Activated CD4-positive, alpha-beta T cell treated with anti-CD3 and anti-CD28 coated beads, Interleukin-2, amount 50 U/mL, for 24 hours (primary cell): Measurements from ENCODE around the gene WDR18.
A peak's percentile ranks its signal among the peaks of the same experiment; 100 is the strongest.

Experiments
- DNase-seq, 2 donors: peaks; one replicate each; pipeline ENCODE4 v3.0.0-alpha.2; 2020; ENCODE audit warnings: low read depth in 1 of 2, low spot score in 1 of 2

The WDR18 gene

DNA sequence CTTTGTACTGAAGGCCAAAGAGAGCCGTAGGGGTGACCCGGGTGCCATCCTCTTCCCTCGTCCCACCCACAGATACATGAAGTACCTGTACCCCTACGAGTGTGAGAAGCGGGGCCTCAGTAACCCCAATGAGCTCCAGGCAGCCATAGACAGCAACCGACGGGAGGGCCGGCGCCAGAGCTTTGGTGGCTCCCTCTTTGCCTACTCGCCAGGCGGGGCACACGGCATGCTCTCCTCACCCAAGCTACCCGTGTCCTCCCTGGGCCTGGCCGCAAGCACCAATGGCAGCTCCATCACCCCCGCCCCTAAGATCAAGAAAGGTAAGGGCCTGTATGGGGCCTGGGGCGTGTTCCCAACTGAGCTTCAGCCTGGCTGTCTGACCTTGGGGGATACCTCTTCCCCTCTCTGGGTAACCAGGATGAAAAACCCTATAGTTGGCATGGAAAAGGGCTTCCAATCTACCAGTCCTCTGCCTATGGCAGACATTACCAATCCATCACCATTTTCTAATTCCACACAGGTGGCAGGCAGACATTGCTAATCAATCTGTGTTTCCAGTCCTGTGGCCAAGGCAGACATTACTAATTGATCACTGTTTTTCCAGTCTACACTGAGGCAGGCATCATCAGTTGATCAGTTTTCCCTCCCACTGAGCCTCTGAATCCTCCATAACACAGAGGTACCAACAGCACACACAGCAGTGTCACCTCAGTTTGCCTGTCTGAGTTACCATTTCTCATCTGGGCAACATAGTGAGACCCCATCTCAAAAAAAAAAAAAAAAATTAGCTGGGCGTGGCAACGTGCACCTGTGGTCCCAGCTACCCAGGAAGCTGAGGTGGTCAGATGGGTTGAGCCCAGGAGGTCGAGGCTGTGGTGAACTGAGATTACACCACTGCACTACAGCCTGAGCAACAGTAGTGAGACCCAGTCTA, 19.1 kb upstream of the WDR18 start:
- no peak for DNase-seq

DNA sequence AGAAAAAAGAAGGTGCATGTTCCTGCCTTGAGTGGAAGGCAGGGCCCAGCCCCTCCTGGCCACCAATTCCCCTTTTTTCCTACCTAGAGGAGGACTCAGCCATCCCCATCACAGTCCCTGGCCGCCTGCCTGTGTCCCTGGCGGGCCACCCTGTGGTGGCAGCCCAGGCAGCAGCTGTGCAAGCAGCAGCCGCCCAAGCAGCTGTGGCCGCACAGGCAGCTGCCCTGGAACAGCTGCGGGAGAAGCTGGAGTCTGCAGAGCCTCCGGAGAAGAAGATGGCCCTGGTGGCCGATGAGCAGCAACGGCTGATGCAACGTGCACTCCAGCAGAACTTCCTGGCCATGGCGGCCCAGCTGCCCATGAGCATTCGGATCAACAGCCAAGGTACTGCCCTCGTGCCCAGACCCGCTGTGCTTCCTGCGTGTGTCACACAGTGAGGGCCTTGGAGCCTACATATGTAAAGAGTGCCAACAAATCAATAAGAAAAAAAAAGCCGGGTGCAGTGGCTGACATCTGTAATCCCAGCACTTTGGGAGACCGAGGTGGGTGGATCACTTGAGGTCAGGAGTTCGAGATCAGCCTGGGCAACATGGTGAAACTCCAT, 17.6 kb upstream of the WDR18 start:
- no peak for DNase-seq

DNA sequence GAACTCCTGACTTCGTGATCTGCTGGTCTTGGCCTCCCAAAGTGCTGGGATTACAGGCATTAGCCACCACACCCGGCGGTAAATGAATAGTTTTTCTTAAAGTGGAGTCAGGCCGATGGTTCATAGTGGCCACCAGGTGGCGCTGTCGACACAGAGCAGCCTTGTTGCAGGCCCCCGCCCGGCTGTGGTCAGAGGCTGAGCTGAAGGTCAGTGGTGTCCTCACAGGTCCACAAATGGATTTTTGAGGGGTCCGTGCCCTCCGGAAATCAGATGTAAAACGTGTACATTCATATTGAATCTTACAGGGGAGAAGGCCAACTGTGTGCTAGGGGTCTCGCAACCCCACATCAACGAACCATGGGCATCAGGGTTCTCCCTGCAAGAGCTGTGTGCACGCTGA, 13.4 kb upstream of the WDR18 start:
- no peak for DNase-seq

DNA sequence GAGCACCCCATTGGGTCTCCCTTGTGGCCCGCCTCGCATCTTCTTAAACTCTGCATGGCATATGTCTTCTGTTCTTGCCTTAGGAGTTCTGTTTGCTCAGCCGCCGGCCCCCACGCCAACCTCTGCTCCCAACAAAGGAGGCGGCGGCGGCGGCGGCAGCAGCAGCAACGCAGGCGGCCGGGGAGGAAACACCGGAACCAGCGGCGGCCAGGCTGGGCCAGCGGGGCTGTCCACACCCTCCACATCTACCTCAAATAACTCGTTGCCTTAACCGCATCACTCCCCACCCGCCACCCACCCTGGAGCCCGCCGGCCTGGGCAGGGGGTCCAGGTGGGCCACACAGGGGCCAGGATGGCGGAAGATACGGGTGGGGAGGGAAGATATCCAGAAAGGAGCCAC, 12.3 kb upstream of the WDR18 start:
- no peak for DNase-seq

DNA sequence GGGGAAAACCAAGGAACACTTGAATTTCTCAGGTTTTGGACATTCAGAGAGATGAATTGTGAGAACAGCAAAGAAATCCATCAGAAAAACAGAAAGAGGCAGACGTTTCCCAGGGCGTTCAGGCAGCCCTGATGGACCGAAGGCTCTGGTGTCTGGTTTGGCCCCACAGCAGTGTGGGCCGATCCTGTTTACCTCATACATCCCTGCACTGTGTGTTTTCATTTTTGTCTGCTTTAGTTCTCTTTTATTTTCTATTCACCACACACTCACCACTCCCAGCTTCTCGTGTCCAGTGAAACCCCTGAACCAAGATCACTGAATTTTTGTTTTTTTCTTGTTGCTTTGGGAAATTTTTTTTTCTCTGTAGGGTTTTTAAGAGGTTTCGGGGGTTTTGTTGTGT, 11.9 kb upstream of the WDR18 start:
- DNase-seq: no peak

DNA sequence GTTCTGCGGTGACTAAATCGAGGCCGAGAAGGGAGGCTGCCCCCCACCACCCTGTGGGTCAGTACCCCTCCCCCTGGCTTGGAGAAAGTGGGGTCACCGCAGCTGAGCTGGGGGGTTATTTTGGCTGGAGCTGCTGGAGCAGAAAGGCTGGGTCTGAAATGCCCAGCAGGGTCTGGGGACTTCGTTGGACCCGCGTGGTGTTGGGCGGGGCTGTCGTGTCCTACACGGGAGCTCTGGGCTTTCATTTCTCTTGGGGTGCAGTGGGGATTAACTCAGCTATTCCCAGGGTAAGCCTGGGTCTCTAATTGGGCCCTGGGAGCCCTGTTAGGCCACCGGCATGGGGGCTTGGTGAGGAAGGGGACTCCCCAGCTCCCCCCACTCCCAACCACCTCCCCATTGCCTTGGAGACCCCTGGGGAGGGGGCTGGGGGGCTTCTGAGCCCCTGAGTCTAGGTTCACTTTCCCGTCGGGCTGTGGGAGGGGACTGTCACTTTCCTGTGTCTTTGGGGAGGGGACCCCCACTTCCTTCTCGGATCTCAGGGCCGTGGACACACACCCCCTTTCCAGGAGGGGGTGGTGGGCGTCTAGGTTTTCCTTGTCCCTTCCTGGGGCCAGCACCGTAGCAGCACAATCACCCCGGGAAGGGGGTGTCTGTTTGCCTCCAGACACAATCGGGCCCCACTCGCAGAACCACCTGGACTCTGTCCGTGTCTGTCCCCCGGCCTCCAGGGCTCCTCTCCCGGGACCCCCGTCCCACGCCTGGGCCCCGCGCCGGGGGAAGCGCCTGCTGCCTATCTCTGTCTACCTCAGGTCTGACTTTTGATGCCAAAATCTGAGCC, 10.2 kb upstream of the WDR18 start:
- DNase-seq: no peak

DNA sequence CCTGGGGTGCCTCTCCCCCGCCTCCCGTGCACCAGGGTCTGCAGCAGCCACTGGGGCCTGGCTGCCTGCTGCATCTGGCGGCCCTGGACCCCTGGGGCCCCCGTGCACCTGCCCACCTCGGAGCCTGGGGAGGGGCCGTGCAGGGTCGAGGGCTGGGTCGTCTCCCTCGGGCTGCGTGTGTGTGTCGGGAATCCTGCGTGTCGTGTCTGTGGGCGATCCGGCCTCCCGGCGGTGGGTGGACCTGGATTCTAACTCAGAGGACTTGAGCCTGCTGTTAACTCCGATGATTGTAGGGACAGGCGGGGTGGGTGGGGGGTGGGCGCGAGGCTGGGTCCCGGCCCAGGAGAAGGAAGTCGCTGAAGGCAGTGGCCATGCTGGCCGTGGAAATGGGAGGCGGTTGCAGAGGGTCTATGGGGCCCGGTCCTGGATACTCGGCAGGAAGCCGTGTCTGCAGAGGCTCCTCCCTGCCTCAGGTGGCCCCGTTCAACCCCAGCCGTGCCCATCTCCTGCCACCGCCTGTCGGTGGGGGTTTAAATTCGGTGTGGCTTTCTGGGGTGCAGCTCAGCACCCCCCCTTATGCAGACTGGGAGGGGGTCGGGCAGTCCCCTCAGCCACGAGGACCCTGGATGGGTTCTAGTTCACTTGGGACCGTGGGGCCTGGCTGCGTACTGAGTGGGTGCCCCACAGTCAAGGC, 9.4 kb upstream of the WDR18 start:
- DNase-seq: no peak

DNA sequence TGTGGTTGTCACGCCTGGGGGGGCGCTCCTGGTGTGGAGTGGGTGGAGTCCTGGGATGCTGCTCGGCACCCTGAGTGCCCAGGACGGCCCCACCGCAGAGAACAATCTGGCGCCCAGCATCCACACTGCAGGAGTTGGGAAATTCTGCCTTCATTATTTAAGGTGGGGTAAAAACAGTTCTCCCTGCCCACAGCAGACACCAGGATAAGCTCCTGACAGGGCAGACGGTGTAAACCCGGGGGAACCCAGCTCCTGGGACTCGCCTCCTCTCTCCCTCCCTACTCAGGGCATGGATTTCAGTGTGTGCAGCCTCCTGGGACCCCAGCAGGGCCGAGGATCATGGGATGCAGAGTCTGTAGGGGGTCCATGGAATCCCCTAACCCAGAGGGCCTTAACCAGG, 7.7 kb upstream of the WDR18 start:
- no peak for DNase-seq

DNA sequence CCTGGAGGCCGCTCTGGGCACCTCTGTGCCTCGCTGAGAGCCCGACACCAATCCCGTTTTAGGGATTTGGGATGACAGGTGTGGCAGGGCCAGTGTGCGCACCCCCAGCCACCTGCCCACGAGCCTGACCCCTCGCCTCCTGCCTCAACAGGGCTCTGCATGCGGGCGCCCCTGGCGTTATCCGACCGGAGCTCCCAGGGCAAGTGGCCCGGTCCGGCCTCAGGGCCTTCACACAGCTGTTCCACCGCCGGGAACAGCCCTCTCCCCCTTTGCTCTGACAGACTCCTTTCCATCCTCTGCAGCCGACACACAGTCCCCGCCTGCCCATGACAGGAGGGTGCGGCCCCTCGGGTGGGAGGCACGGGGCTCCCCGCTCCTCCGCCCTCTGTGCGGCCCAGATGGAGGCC, 7.1 kb upstream of the WDR18 start:
- DNase-seq: no peak

DNA sequence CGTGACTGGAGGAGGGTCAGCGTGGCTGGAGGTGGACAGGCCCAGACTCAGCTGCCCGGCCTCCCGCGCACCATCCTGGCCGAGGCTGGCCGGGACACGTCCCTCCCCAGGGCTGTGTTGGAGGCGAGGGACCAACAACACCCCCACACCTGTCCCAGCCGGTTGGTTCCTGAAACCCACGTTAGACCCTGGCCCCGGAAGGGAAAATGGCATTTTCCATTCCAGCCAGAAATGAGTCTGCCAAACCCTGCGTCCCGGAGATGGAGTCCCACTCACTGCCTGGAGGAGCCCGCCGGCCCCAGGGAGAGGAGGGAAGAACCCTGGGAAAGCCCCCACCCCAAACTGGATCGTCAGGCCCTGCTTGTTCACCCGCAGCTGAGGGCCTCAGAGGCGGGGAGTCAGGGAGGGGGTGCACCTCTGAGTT, 4.8 kb upstream of the WDR18 start:
- no peak for DNase-seq

DNA sequence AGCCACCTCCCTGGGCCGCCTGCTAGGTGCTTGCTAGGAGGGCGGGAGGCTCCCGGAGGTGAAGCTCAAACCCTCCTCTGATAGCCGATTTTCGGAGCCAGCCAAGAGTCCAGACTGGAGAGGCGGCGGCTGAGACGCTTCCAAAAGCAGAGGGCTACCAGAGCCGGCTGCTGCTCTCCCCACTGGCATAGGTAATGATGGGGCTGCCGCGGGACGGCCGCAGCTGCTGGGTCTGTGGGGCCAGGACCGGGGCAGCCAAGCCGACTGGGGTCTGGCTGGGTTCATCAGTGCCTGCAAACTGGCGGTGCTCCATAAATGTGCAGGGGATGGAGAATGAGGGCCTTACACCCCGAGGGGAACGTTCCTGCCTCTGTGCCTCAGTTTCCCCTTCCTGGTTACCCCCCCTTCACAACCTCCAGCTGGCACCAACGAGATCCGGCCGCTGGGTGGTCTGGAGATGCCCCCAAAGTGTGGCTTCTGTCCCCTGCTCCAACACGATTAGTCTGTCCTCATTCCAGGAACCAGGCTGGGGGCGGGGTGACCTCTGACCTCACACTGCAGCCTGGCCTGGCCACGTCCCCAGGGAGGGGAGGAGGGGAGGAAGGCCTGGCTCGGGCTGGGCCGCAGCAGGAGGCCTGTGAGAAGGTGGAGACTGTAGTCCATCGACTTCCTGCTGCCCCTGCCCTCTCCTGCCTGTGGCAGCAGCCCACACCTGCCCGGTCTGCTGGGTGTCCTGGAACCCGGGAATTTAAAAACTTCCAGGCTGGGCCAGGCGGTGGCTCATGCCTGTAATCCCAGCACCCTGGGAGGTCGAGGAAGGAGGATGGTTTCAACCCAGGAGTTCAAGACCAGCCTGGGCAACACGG, 3.8 kb upstream of the WDR18 start:
- no peak for DNase-seq

DNA sequence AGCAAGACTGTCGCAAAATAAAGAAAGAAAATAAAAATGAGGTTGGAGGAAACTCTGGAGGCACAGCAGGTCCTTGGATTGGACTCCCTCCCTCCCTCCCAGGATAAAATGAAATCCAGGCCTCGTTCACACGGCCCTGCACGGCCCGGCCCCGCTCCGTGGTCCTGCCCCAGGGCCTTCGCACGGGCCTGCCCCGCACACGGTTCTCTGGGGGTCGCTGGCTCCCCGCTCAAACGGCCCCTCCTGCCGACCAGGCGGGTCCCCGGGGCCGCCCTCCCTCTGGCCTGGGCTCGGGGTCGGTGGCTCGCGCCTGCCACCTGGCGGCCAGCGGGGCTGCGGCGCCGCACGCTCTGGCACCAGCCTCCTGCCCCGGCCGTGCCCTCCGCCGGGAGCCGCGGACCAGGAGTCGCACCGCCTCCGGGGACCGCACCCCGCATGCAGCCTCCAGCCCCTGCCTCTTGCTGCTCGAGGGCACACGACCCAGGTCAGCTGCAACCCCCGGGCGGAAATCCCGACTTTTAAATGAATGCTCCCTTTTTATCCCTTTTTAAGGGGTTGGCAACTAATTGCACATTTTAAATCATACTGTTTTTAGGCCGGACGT, 1.5 kb upstream of the WDR18 start:
- DNase-seq: peak; percentile 51 to 62

DNA sequence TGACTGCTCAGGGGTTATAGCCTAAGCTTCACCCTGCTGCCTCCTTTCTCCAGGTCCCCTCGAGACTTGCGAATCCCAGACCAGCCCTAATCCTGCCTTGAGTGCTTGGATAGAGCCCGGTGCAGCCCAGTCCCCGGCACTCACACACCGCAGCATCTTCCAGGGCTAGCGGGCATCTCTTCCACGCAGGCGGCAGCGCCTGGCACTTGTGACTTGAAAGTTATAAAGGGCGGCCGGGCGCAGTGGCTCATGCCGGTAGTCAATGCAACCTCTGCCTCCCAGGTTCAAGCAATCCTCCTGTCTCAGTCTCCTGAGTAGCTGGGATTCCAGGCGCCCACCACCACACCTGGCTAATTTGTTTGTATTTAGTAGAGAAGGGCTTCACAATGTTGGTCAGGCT, 1.9 kb downstream of the WDR18 start:
- DNase-seq: no peak

DNA sequence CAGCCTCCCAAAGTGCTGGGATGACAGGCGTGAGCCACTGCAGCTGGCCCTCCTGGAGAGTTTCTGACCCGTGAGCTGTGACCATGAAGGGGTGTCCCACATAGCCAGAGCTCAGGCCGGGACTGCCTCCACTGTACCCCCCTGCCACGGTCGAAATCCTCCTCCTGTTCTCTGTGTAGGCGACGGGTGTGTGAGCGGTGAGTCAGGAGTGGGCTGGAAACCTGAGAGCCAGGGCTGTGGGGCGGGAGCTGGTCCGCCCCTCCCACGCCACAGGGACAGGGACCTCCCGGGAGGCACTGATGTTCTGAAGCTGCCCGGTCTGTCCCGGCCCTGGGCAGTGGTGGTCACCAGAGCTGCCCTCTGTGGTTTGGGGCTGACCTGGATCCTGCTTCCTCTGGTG, 3.9 kb downstream of the WDR18 start:
- no peak for DNase-seq

DNA sequence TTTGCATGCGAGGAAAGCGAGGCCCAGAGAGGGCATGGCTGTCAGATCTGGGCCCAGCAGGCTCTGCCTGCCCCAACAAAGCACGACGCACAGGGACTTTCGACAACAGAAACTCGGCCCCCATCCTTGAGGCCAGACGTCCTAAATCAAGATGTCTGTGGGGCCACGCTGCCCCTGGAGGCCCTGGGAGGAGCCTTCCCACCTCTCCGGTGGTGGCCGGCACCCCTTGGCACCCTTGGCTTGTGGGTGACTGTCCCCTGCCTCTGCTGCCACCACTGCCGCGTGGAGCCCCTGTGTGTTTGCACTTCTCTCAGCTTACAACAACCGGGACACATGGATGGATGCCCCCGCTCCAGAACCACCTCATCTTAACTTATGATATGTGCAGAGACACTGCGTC, 4.4 kb downstream of the WDR18 start:
- DNase-seq: no peak

DNA sequence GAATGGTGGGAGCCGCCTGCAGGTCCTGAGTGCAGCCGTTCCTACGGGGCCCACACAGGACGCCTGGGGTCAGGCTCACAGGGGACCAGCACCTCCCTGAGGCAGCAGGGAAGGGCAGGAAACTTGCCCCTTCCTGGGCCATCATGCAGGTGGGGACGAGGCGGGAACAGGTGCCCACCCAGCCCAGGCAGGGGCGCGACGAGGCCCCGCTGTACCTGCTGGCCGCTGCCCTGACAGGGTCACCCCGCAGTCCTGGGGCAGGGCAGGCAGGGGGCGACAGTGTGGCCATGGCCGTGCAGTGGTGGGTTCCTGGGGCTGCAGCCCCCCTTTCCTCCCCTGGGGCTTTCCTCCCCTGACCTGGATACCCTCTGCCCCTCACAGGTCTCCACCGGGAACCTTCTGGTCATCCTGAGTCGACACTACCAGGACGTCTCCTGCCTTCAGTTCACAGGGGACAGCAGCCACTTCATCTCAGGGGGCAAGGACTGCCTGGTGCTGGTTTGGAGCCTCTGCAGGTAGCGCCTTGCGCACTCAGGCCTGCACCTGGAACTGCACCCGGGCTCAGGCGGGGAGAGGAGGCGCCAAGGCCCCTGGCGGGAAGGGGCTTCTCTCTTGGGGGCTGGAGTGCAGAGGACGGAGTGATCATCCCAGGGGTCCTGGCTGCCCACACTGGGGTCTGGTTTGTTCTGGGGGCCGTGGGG, 5.4 kb downstream of the WDR18 start:
- no peak for DNase-seq

DNA sequence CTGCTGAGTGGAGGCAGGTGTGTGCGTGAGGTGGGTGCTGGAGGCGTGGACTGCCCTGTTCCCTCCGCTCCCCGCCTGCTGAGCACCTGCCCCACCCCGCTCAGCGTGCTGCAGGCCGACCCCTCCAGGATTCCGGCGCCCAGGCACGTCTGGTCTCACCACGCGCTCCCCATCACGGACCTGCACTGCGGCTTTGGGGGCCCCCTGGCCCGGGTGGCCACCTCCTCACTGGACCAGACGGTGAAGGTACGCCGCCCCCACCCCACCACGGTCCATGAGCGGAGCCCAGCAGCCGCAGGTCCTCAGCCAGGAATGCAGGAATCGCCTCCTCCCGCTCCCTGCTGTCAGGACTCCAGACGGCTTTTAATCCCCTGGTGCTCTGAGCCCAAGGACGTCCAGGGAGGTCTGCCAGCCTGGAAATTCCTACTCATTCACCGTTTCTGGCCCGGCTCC, 6.0 kb downstream of the WDR18 start:
- no peak for DNase-seq

DNA sequence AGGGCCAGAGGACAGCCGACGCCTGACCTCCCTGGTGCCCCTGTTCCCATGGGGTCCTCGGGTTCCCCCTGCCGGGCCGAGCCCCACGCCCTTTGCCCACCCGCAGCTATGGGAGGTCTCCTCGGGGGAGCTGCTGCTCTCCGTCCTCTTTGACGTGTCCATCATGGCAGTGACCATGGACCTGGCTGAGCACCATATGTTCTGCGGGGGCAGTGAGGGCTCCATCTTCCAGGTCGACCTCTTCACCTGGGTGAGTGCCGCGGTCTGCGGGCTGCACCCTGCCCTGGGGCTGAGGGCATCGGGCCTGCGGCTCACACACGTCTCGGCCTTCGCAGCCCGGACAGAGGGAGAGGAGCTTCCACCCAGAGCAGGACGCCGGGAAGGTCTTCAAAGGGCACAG, 6.6 kb downstream of the WDR18 start:
- no peak for DNase-seq
